GM04503 (cell line): ENCODE data around the gene CTSE.
"Not testable (repeated sequence)": the region's sequence is repeated elsewhere in the genome, so short reads cannot be mapped to it uniquely, and the experiment has no call there.

ENCODE experiments used
- DNase-seq: peaks from one replicate; pipeline ENCODE4 v3.0.0-alpha.2; 2012; ENCODE audit warnings: low read depth

Gene CTSE

GRCh38 chr1:206014601-206015000 is 9.1 kb downstream of the CTSE start:
- DNase-seq: no peak

GRCh38 chr1:206013026-206013795 is 10.5 kb downstream of the CTSE start:
- DNase-seq: no peak

- no peak for DNase-seq
Observed at GRCh38 chr1:206012086-206012859, 11.4 kb downstream of the CTSE start.

- DNase-seq: no peak
Observed at GRCh38 chr1:206011057-206011456, 12.6 kb downstream of the CTSE start.

GRCh38 chr1:206010060-206010459 is 13.6 kb downstream of the CTSE start:
- DNase-seq: no peak

GRCh38 chr1:206006946-206007345 is 16.7 kb downstream of the CTSE start:
- DNase-seq: no peak

GRCh38 chr1:206005778-206006180 is 17.9 kb downstream of the CTSE start:
- DNase-seq: no peak

- no peak for DNase-seq
Observed at GRCh38 chr1:206005234-206005633, 18.5 kb downstream of the CTSE start.

GRCh38 chr1:206004826-206005225 is 18.9 kb downstream of the CTSE start:
- no peak for DNase-seq

- no peak for DNase-seq
Observed at GRCh38 chr1:206003854-206004800, 19.6 kb downstream of the CTSE start.

- DNase-seq: peak; percentile 49
Observed at GRCh38 chr1:206002871-206003801, 20.6 kb downstream of the CTSE start, which contains the start of gene RAB7B. Gene RAB7B, minus strand, starts transcription at chr1:206003395. Its CDS starts 9,260 bp downstream, at chr1:205994135.

- no peak for DNase-seq
Observed at GRCh38 chr1:206002160-206002559, 21.5 kb downstream of the CTSE start.

GRCh38 chr1:206001476-206001888 is 22.2 kb downstream of the CTSE start:
- peak; percentile 83 for DNase-seq

GRCh38 chr1:206000641-206001339 is 22.9 kb downstream of the CTSE start:
- DNase-seq: no peak

GRCh38 chr1:205998457-205999241 is 25.0 kb downstream of the CTSE start:
- DNase-seq: no peak

- DNase-seq: not testable (repeated sequence)
Observed at GRCh38 chr1:205996641-205997040, 27.1 kb downstream of the CTSE start.

GRCh38 chr1:205994346-205994745 is 29.3 kb downstream of the CTSE start:
- DNase-seq: no peak

GRCh38 chr1:205993068-205993467 is 30.6 kb downstream of the CTSE start:
- DNase-seq: no peak

GRCh38 chr1:205992218-205992882 is 31.3 kb downstream of the CTSE start:
- no peak for DNase-seq
